Keratinocyte (primary cell): ENCODE results near the gene PPP1R7. TPM values are rescaled to one million over a fixed set of nuclear protein-coding genes. Genes with fewer than 3 reads are reported as not detected.

ENCODE experiments used
- DNase-seq: peaks from one replicate; pipeline ENCODE4 v3.0.0-alpha.2; 2011; ENCODE audit warnings: low read depth, missing footprints, low spot score
- FAIRE-seq: peaks from 2 replicates; lab custom pipeline; 2011; peaks lifted over from hg19 to GRCh38; lab: Jason Lieb, UNC
- H2AFZ ChIP-seq: 2 replicates; pipeline ENCODE4 v1.6.0; 2012; ENCODE audit warnings: low read length, control low read depth, inconsistent platforms; ENCODE audit not compliant: control insufficient read depth
- H3K27ac ChIP-seq: 2 replicates; pipeline ENCODE4 v1.5.1; 2011; ENCODE audit warnings: low read length; ENCODE audit not compliant: control insufficient read depth, insufficient read depth
- H3K27me3 ChIP-seq: 3 replicates; pipeline ENCODE4 v1.6.0; 2011; ENCODE audit warnings: low read length; ENCODE audit not compliant: control insufficient read depth, insufficient read depth; ENCODE audit errors: extremely low read depth
- H3K36me3 ChIP-seq, 2 experiments: 2 replicates in 1 of 2; 3 replicates in 1 of 2; pipeline ENCODE4 v1.5.1; 2011; ENCODE audit warnings: low read length in 2 of 2, mild to moderate bottlenecking in 1 of 2; ENCODE audit not compliant: control insufficient read depth in 2 of 2, insufficient read depth in 2 of 2; ENCODE audit errors: extremely low read depth in 1 of 2
- H3K4me1 ChIP-seq: 3 replicates; pipeline ENCODE4 v1.5.1; 2011; ENCODE audit warnings: low read length; ENCODE audit not compliant: control insufficient read depth, insufficient read depth; ENCODE audit errors: extremely low read depth
- H3K4me2 ChIP-seq: 3 replicates; pipeline ENCODE4 v1.6.0; 2011; ENCODE audit warnings: low read depth, low read length; ENCODE audit not compliant: control insufficient read depth, insufficient read depth; ENCODE audit errors: extremely low read depth
- H3K4me3 ChIP-seq, 3 experiments: fragments of 200-600 bp in 1 of 3; sonication (generic) in 1 of 3; 2 replicates in 2 of 3; 3 replicates in 1 of 3; pipeline ENCODE4 v1.5.1; 2011 to 2016; ENCODE audit warnings: low read length in 3 of 3, mild to moderate bottlenecking in 3 of 3, control low read depth in 2 of 3, inconsistent platforms in 1 of 3, low read depth in 1 of 3, mixed read lengths in 1 of 3, mixed run types in 1 of 3, moderate library complexity in 1 of 3; ENCODE audit not compliant: control insufficient read depth in 2 of 3, insufficient read depth in 2 of 3; ENCODE audit errors: extremely low read depth in 1 of 3
- H3K79me2 ChIP-seq: 2 replicates; pipeline ENCODE4 v1.6.0; 2012; ENCODE audit warnings: low read length; ENCODE audit not compliant: control insufficient read depth, insufficient read depth
- H3K9ac ChIP-seq: 3 replicates; pipeline ENCODE4 v1.6.0; 2011; ENCODE audit warnings: low read length; ENCODE audit not compliant: control insufficient read depth, insufficient read depth; ENCODE audit errors: extremely low read depth
- H3K9me1 ChIP-seq: 3 replicates; pipeline ENCODE4 v1.6.0; 2011; ENCODE audit warnings: low read length; ENCODE audit not compliant: control insufficient read depth, insufficient read depth; ENCODE audit errors: extremely low read depth
- H3K9me3 ChIP-seq: 2 replicates; pipeline ENCODE4 v1.5.1; 2012; ENCODE audit warnings: low read depth, low read length; ENCODE audit not compliant: control insufficient read depth
- H4K20me1 ChIP-seq: 3 replicates; pipeline ENCODE4 v1.6.0; 2011; ENCODE audit warnings: low read length; ENCODE audit not compliant: control insufficient read depth, insufficient read depth; ENCODE audit errors: extremely low read depth
- EZH2 ChIP-seq: IDR thresholded peaks from one replicate; pipeline ENCODE4 v1.6.1; 2012; ENCODE audit warnings: inconsistent platforms, mild to moderate bottlenecking, low read length, moderate library complexity
- dilution Hi-C: fragments of 300-500 bp; cut with MboI; formaldehyde crosslinking; loops from one replicate; pipeline ENCODE4 v1.7.0; 2020; ENCODE audit warnings: low sequenced_read_pairs; ENCODE audit not compliant: extremely low pct_ligation_motif_present
- polyA plus RNA-seq, 5 experiments: library from polyadenylated mRNA; depleted of rRNA in 3 of 5; stranded (reverse) in 3 of 5; stranded (forward) in 1 of 5; unstranded in 1 of 5; fragments of >200 nt; gene quantifications; 1 replicate in 1 of 5; 2 replicates in 3 of 5; 3 replicates in 1 of 5; pipeline versions ENCODE4 v1.2.1 to v1.2.3, GENCODE V29; 2011 to 2012; ENCODE audit warnings: missing spikeins in 2 of 5, low read depth in 1 of 5, low replicate concordance in 1 of 5
- TF ChIP-seq, protein P1 (sequence below), 3 experiments: IDR thresholded peaks in 1 of 3; conservative IDR thresholded peaks in 1 of 3; optimal IDR thresholded peaks in 1 of 3; 2 replicates in 2 of 3; 3 replicates in 1 of 3; pipeline versions ENCODE3 to v1.5.1; 2011; ENCODE audit warnings: low read length in 3 of 3, mild to moderate bottlenecking in 3 of 3, moderate library complexity in 2 of 3, control low read depth in 1 of 3, inconsistent platforms in 1 of 3; ENCODE audit not compliant: insufficient read depth in 2 of 3; ENCODE audit errors: extremely low read depth in 1 of 3

Gene PPP1R7
- polyA plus RNA-seq, 1 donor (not counting 4 experiments of a cell fraction or from before 2014, with no cell fraction given): 84.9 TPM

DNA sequence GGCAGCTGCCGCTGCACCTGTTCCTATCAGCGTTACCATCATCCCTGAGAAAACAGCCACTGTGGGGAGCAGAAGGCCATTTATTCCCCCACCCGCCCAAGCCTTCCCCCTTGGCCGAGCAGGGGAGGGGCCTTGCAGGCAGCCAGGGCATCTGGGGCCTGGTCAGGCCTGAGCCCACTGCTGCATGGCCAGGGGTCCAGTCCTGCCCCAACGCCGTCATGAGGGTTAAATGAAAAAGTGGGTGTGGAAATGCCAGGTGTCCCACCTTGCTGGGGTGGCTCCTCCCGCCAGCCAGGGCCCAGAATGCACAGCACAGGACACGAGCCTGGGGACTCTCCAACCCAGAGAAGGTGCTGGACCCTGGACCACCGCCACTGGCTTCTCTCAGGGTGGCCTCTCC, 52.4 kb downstream of the PPP1R7 start:
- H3K79me2 ChIP-seq: no peaks in the 10 kb centered on the region
- no peaks in the 10 kb centered on the region for H3K4me1 ChIP-seq
- no peaks in the 10 kb centered on the region for H4K20me1 ChIP-seq
- no peaks in the 10 kb centered on the region for H3K9me1 ChIP-seq
- DNase-seq (no peak), FAIRE-seq (no peak)
- no peaks in the 10 kb centered on the region for H3K9me3 ChIP-seq
- H3K27ac ChIP-seq: no peak overlapping the region
- H3K9ac ChIP-seq: no peak overlapping the region
- TF ChIP-seq EZH2: no peak
- TF ChIP-seq, protein P1, sequence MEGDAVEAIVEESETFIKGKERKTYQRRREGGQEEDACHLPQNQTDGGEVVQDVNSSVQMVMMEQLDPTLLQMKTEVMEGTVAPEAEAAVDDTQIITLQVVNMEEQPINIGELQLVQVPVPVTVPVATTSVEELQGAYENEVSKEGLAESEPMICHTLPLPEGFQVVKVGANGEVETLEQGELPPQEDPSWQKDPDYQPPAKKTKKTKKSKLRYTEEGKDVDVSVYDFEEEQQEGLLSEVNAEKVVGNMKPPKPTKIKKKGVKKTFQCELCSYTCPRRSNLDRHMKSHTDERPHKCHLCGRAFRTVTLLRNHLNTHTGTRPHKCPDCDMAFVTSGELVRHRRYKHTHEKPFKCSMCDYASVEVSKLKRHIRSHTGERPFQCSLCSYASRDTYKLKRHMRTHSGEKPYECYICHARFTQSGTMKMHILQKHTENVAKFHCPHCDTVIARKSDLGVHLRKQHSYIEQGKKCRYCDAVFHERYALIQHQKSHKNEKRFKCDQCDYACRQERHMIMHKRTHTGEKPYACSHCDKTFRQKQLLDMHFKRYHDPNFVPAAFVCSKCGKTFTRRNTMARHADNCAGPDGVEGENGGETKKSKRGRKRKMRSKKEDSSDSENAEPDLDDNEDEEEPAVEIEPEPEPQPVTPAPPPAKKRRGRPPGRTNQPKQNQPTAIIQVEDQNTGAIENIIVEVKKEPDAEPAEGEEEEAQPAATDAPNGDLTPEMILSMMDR (optimal IDR thresholded peaks at IDR 0.05 in 1 of 3, IDR thresholded peaks at IDR 0.05 in 1 of 3, conservative IDR thresholded peaks at IDR 0.05 in 1 of 3; ENCODE audit: extremely low read depth in 1 of 3, insufficient read depth in 2 of 3, low read length in 3 of 3): no peak
- dilution Hi-C loops: no loop called here
- H3K36me3 ChIP-seq: no peaks in the 10 kb centered on the region
- H3K4me2 ChIP-seq: no peak overlapping the region
- H3K4me3 ChIP-seq: no peak overlapping the region
- peaks cover 3% of the 10 kb centered on the region for H3K27me3 ChIP-seq
- H2AFZ ChIP-seq: no peak overlapping the region

GRCh38 chr2:241203218-241204009, 53.1 kb downstream of the PPP1R7 start:
- Histone ChIP-seq H3K79me2 (no peaks in the 10 kb centered on the region), H3K9me1 (no peaks in the 10 kb centered on the region), H3K9me3 (no peaks in the 10 kb centered on the region), H2AFZ (no peak overlapping the region), H3K27me3 (no peaks in the 10 kb centered on the region), H3K4me3 (no peak overlapping the region), H3K27ac (no peak overlapping the region), H3K9ac (no peak overlapping the region), H3K4me2 (no peak overlapping the region), H4K20me1 (no peaks in the 10 kb centered on the region), H3K4me1 (no peaks in the 10 kb centered on the region), H3K36me3 (no peaks in the 10 kb centered on the region)
- TF ChIP-seq, protein P1 (optimal IDR thresholded peaks at IDR 0.05 in 1 of 3, IDR thresholded peaks at IDR 0.05 in 1 of 3, conservative IDR thresholded peaks at IDR 0.05 in 1 of 3; ENCODE audit: extremely low read depth in 1 of 3, insufficient read depth in 2 of 3, low read length in 3 of 3): no peak
- no peak for TF ChIP-seq EZH2
- dilution Hi-C loops: no loop called here
- DNase-seq (no peak), FAIRE-seq (no peak)
